ENCODE measurements around the gene VPS37C. TPM values are rescaled to one million over a fixed set of nuclear protein-coding genes. Genes with fewer than 3 reads are reported as not detected.

The VPS37C gene
- total RNA-seq, 1 experiment from 2014 or later = 23.1 TPM

DNA sequence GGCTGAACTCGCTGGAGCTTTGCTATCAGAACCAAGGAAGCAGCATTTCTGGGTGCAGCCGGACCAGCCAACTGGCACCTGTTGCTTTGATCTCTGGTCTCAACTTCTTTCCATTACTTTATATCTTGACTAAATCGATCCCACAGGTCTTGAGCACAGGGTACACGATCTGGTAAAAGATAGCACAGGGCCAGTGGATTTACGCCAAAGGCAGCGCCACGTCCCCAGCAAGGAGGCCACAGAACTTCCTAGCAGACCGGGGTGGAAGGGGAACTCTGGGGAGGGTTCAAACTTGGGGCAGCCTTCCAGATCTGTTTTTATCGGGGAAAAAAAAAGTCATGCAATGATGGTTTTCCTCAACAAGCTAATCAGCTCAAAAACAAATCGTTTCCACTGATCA is 14.0 kb downstream of the VPS37C start:
- Histone ChIP-seq H3K9me3 (ENCODE audit: control insufficient read depth in 1 of 2, insufficient read depth in 1 of 2, low read depth in 1 of 2, low read length in 2 of 2) (no peaks in the 10 kb centered on the region), H4K20me1 (ENCODE audit: insufficient read depth) (no peaks in the 10 kb centered on the region), H3K9ac (ENCODE audit: low read length) (no peak overlapping the region), H3K4me1 (ENCODE audit: control insufficient read depth in 1 of 2, insufficient read depth in 2 of 2, low read length in 2 of 2) (peaks cover 0 to 22% of the 10 kb centered on the region in 2 experiments; a peak in 2 of 4 replicates), H3K27ac (ENCODE audit: low read depth, low read length) (no peak overlapping the region), H3K9me2 (ENCODE audit: insufficient read depth) (no peaks in the 10 kb centered on the region), H3K27me3 (ENCODE audit: insufficient read depth, low read length) (no peaks in the 10 kb centered on the region), H3K4me2 (ENCODE audit: low read length) (no peak overlapping the region), H2AFZ (ENCODE audit: low read depth, low read length, poor library complexity, severe bottlenecking) (no peak overlapping the region), H3K36me3 (ENCODE audit: control insufficient read depth in 1 of 2, insufficient read depth in 2 of 2, low read length in 2 of 2) (no peaks in the 10 kb centered on the region), H3K79me2 (ENCODE audit: insufficient read depth, low read length) (peaks cover 78% of the 10 kb centered on the region), H3K4me3 (replicated peaks in 1 of 2; ENCODE audit: low read depth in 1 of 2, low read length in 2 of 2) (no peak overlapping the region)
- DNase-seq (ENCODE audit: low read depth, low spot score) = no peak
- POLR2A ChIA-PET = no interaction called here
- CTCF ChIA-PET = no interaction called here
- RAD21 ChIA-PET (ENCODE audit: low non-redundant PET in 1 of 2, low total read pairs in 2 of 2, uncharacterized antibody in 2 of 2, unreplicated experiment in 2 of 2) = no interaction called here
- no peak for ATAC-seq
- no peak for TF ChIP-seq JUND (IDR thresholded peaks at IDR 0.05)
- no peak for TF ChIP-seq RAD21 (IDR thresholded peaks at IDR 0.05; ENCODE audit: low read depth)
- TF ChIP-seq, protein P1, sequence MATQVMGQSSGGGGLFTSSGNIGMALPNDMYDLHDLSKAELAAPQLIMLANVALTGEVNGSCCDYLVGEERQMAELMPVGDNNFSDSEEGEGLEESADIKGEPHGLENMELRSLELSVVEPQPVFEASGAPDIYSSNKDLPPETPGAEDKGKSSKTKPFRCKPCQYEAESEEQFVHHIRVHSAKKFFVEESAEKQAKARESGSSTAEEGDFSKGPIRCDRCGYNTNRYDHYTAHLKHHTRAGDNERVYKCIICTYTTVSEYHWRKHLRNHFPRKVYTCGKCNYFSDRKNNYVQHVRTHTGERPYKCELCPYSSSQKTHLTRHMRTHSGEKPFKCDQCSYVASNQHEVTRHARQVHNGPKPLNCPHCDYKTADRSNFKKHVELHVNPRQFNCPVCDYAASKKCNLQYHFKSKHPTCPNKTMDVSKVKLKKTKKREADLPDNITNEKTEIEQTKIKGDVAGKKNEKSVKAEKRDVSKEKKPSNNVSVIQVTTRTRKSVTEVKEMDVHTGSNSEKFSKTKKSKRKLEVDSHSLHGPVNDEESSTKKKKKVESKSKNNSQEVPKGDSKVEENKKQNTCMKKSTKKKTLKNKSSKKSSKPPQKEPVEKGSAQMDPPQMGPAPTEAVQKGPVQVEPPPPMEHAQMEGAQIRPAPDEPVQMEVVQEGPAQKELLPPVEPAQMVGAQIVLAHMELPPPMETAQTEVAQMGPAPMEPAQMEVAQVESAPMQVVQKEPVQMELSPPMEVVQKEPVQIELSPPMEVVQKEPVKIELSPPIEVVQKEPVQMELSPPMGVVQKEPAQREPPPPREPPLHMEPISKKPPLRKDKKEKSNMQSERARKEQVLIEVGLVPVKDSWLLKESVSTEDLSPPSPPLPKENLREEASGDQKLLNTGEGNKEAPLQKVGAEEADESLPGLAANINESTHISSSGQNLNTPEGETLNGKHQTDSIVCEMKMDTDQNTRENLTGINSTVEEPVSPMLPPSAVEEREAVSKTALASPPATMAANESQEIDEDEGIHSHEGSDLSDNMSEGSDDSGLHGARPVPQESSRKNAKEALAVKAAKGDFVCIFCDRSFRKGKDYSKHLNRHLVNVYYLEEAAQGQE (IDR thresholded peaks at IDR 0.05; ENCODE audit: low read depth) = no peak
- TF ChIP-seq, protein P2, sequence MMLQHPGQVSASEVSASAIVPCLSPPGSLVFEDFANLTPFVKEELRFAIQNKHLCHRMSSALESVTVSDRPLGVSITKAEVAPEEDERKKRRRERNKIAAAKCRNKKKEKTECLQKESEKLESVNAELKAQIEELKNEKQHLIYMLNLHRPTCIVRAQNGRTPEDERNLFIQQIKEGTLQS (IDR thresholded peaks at IDR 0.05) = no peak
- TF ChIP-seq ZFX (IDR thresholded peaks at IDR 0.05) = no peak
- TF ChIP-seq EZH2phosphoT487 (IDR thresholded peaks at IDR 0.05; ENCODE audit: borderline replicate concordance) = no peak
- TF ChIP-seq, protein P3, sequence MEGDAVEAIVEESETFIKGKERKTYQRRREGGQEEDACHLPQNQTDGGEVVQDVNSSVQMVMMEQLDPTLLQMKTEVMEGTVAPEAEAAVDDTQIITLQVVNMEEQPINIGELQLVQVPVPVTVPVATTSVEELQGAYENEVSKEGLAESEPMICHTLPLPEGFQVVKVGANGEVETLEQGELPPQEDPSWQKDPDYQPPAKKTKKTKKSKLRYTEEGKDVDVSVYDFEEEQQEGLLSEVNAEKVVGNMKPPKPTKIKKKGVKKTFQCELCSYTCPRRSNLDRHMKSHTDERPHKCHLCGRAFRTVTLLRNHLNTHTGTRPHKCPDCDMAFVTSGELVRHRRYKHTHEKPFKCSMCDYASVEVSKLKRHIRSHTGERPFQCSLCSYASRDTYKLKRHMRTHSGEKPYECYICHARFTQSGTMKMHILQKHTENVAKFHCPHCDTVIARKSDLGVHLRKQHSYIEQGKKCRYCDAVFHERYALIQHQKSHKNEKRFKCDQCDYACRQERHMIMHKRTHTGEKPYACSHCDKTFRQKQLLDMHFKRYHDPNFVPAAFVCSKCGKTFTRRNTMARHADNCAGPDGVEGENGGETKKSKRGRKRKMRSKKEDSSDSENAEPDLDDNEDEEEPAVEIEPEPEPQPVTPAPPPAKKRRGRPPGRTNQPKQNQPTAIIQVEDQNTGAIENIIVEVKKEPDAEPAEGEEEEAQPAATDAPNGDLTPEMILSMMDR (IDR thresholded peaks at IDR 0.05 in 2 of 3, conservative IDR thresholded peaks at IDR 0.05 in 1 of 3; ENCODE audit: borderline replicate concordance in 1 of 3, insufficient read depth in 1 of 3, low read depth in 2 of 3, low read length in 2 of 3) = no peak
- TF ChIP-seq CEBPB (IDR thresholded peaks at IDR 0.05; ENCODE audit: low read depth) = no peak
- no peak for TF ChIP-seq SRF (IDR thresholded peaks at IDR 0.05; ENCODE audit: low read depth)
- no peak for TF ChIP-seq SIN3A (IDR thresholded peaks at IDR 0.05; ENCODE audit: low read depth)
- no peak for TF ChIP-seq POLR2AphosphoS5 (IDR thresholded peaks at IDR 0.05; ENCODE audit: low read depth, low read length)
- no peak for TF ChIP-seq EGR1 (IDR thresholded peaks at IDR 0.05; ENCODE audit: low read depth)
- TF ChIP-seq ELF1 (IDR thresholded peaks at IDR 0.05; ENCODE audit: borderline replicate concordance, low read depth) = no peak
- no peak for TF ChIP-seq ZNF274 (IDR thresholded peaks at IDR 0.05; ENCODE audit: low read depth, low read length)
- no peak for TF ChIP-seq POLR2A (IDR thresholded peaks at IDR 0.05; ENCODE audit: borderline replicate concordance, extremely low read depth, insufficient read depth, insufficient read length)
- no TSS peak for BruUV-seq (replicated peaks)
- intact Hi-C loops (cut with micrococcal nuclease) = no loop called here

Measured in HCT116 (cell line).